RWPE1 (cell line): ENCODE data around the gene ABHD12B.
A peak's percentile ranks its signal among the peaks of the same experiment; 100 is the strongest.

Experiments used
- CTCF ChIA-PET: fragments of 350-600 bp; sonication (Branson Sonifier 250); formaldehyde crosslinking; extraction: SDS; loops from one replicate; lab custom pipeline; 2021; lab: Yijun Ruan, JAX
- POLR2A ChIA-PET: fragments of 400-600 bp; formaldehyde crosslinking; extraction: SDS; loops from one replicate; lab custom pipeline; 2020; ENCODE audit warnings: antibody characterized with exemption; ENCODE audit not compliant: low non-redundant PET; lab: Yijun Ruan, JAX
- DNase-seq: peaks from one replicate; pipeline ENCODE4 v3.0.0; 2012; ENCODE audit warnings: low spot score
- H3K27ac ChIP-seq: fragments of 450-650 bp; 2 replicates; pipeline ENCODE4 v1.5.1; 2017
- TF ChIP-seq, protein P1 (sequence below): fragments of 450-650 bp; conservative IDR thresholded peaks from 2 replicates; pipeline ENCODE4 v1.5.1; 2017; ENCODE audit warnings: low read depth, mild to moderate bottlenecking

ABHD12B gene

GRCh38 chr14:50831726-50832168 lies 40.1 kb upstream of the ABHD12B start:
- POLR2A ChIA-PET: no interaction called here
- no peak for DNase-seq
- CTCF ChIA-PET: interaction anchor here (0.8 to 1.1 kb wide), 2 partner anchors 23 to 54 kb away, joined by 3 to 6 read pairs; no protein-coding TSS in a partner anchor
- peak overlapping the region; percentile 80 for H3K27ac ChIP-seq
- TF ChIP-seq, protein P1, sequence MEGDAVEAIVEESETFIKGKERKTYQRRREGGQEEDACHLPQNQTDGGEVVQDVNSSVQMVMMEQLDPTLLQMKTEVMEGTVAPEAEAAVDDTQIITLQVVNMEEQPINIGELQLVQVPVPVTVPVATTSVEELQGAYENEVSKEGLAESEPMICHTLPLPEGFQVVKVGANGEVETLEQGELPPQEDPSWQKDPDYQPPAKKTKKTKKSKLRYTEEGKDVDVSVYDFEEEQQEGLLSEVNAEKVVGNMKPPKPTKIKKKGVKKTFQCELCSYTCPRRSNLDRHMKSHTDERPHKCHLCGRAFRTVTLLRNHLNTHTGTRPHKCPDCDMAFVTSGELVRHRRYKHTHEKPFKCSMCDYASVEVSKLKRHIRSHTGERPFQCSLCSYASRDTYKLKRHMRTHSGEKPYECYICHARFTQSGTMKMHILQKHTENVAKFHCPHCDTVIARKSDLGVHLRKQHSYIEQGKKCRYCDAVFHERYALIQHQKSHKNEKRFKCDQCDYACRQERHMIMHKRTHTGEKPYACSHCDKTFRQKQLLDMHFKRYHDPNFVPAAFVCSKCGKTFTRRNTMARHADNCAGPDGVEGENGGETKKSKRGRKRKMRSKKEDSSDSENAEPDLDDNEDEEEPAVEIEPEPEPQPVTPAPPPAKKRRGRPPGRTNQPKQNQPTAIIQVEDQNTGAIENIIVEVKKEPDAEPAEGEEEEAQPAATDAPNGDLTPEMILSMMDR: no peak

DNA sequence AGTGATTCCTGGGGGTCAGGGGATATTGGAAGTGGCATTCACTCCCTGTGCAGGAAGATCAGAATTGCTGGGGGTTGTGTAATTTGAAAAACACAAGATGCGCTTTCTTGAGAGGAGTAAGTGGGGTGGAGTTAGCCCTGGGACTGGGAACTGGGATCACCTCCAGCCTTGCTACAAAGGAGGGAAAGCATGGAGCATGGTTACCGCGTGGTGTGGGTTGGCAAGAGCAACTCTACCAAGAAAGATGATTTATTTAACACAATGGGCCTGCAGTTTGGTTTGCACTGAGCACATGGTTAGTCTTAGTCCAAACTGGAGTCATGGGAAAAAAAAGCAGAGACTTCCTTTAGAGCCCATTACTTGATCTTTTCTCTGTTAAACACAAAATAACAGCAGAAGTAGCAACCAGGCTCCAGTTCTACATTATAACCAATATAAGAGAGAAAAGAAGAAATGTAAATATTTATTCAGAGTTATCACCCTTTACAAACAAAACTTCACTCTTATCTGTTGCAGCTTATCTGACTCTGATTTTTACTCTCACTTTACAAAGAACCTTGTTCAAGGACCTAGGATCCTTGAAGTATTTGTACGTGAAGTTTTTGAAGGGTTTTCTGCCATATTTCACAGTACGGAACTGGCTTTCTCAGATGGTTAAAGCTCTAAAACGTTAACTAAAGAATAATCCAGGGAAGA lies 38.8 kb upstream of the ABHD12B start:
- H3K27ac ChIP-seq: no peak overlapping the region
- DNase-seq: no peak
- ChIA-PET CTCF (no interaction called here), POLR2A (no interaction called here)
- TF ChIP-seq, protein P1: no peak

DNA sequence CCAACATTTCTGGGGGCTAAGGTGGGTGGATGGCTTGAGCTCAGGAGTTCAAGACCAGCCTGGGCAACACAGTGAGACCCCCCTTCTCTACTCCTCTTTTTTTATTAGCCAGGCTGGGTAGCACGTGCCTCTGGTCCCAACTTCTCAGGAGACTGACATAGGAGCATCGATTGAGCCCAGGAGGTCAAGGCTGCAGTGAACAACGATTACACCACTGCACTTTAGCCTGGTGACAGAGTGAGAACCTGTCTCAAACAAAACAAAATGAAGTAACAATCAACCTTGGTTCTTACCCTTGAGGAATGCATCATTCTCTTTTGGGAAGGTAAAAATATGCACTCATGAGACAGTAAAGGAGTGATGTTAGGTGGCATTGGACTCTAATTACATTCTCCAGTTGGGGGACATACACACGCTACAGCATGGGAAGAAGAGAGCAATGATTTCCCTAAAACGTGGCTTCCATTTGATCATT lies 37.0 kb upstream of the ABHD12B start:
- ChIA-PET CTCF (no interaction called here), POLR2A (no interaction called here)
- H3K27ac ChIP-seq: no peak overlapping the region
- TF ChIP-seq, protein P1: no peak
- DNase-seq: no peak

GRCh38 chr14:50835280-50835679 lies 36.6 kb upstream of the ABHD12B start:
- no peak overlapping the region for H3K27ac ChIP-seq
- CTCF ChIA-PET: interaction anchor here (0.6 kb wide), 1 partner anchor 168 kb away, joined by 3 read pairs; no protein-coding TSS in a partner anchor
- no peak for DNase-seq
- TF ChIP-seq, protein P1: no peak
- POLR2A ChIA-PET: no interaction called here

DNA sequence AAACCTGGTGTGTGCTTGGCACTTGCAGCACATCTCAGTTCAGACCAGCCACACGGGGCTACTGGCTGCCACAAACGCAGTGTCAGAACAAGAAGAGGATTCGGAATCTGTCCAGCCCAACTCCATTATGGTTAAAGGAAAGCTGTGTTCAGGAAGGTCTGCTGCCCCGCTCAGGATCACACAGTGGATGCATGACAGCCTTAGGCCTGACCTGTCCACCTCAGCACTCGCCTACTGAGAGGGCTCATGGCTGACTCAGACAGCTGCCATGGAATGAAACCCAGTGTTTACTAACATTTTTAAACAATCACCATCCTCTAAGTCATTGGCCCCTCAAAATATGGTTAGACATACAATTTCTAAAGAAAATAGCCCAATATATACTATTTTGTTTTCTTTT lies 35.3 kb upstream of the ABHD12B start:
- no peak overlapping the region for H3K27ac ChIP-seq
- TF ChIP-seq, protein P1: no peak
- CTCF ChIA-PET: no interaction called here
- POLR2A ChIA-PET: no interaction called here
- no peak for DNase-seq

DNA sequence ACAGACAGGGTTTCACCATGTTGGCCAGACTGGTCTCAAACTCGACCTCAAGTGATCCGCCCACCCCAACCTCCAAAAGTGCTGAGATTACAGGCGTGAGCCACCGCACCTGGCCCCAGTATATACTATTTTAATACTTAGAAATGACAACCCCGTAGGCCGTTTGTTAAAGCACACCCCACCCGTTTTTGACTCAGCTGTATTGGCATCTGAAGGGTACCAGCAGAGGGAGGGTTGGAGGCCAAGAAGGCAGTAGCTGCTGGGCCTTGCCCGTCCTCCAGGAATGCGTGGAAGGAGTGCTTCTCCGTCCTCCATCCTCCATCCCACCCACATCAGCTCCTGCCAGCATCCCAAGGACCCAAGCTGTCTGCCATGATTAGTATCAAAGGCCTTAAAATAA lies 34.6 kb upstream of the ABHD12B start:
- CTCF ChIA-PET: no interaction called here
- no peak for DNase-seq
- TF ChIP-seq, protein P1: no peak
- no peak overlapping the region for H3K27ac ChIP-seq
- POLR2A ChIA-PET: no interaction called here
